Endothelial cell of umbilical vein (primary cell): ENCODE measurements around the gene VPS45. TPM values are rescaled to one million over a fixed set of nuclear protein-coding genes. Genes with fewer than 3 reads are reported as not detected.

Experiments used
- BruUV-seq: library from RNA; stranded (reverse); fragments of 400-500 nt; replicated peaks from 2 replicates; lab custom pipeline; 2021; lab: Mats Ljungman, UMichigan
- CTCF ChIA-PET: fragments of 300-600, 350-600 bp; sonication (Branson Sonifier 250); formaldehyde crosslinking; loops from one replicate; lab custom pipeline; 2021; ENCODE audit warnings: antibody characterized with exemption, inconsistent platforms; lab: Charles Lee
- POLR2A ChIA-PET: fragments of 300-600, 350-600 bp; sonication (Branson Sonifier 250); formaldehyde crosslinking; loops from one replicate; lab custom pipeline; 2021; ENCODE audit warnings: antibody characterized with exemption, inconsistent platforms; lab: Charles Lee
- DNase-seq: peaks from one replicate; pipeline ENCODE4 v3.0.0-alpha.2; 2011; ENCODE audit warnings: low read depth, low spot score
- FAIRE-seq: peaks from 2 replicates; lab custom pipeline; 2011; peaks lifted over from hg19 to GRCh38; lab: Jason Lieb, UNC
- H2AFZ ChIP-seq: 2 replicates; pipeline ENCODE4 v1.6.0; 2012; ENCODE audit warnings: low read depth, low read length, control low read depth, inconsistent platforms
- H3K27ac ChIP-seq: 2 replicates; pipeline ENCODE4 v1.5.1; 2011; ENCODE audit warnings: low read depth, mild to moderate bottlenecking, control low read depth, low read length, moderate library complexity; ENCODE audit not compliant: insufficient read depth
- H3K27me3 ChIP-seq, 2 experiments: 2 replicates each; pipeline versions ENCODE4 v1.6.0 to v1.6.1; 2011; ENCODE audit warnings: low read length in 2 of 2, mixed read lengths in 1 of 2; ENCODE audit not compliant: control insufficient read depth in 2 of 2, insufficient read depth in 2 of 2
- H3K36me3 ChIP-seq, 2 experiments: 2 replicates in 1 of 2; 3 replicates in 1 of 2; pipeline ENCODE4 v1.5.1; 2011; ENCODE audit warnings: low read length in 2 of 2, mild to moderate bottlenecking in 1 of 2, moderate library complexity in 1 of 2; ENCODE audit not compliant: control insufficient read depth in 2 of 2, insufficient read depth in 2 of 2; ENCODE audit errors: extremely low read depth in 1 of 2
- H3K4me1 ChIP-seq: 3 replicates; pipeline ENCODE4 v1.5.1; 2011; ENCODE audit warnings: mild to moderate bottlenecking, low read length; ENCODE audit not compliant: control insufficient read depth, insufficient read depth; ENCODE audit errors: extremely low read depth
- H3K4me2 ChIP-seq: 2 replicates; pipeline ENCODE4 v1.6.1; 2011; ENCODE audit warnings: low read length, control low read depth, mixed read lengths; ENCODE audit not compliant: insufficient read depth
- H3K4me3 ChIP-seq, 3 experiments: fragments of 200-600 bp in 1 of 3; sonication (generic), shearing (Covaris generic) in 1 of 3; replicated peaks in 1 of 3; 2 replicates each; pipeline ENCODE4 v1.5.1; 2011 to 2016; ENCODE audit warnings: control low read depth in 3 of 3, low read length in 3 of 3, mild to moderate bottlenecking in 2 of 3, inconsistent platforms in 1 of 3, low read depth in 1 of 3, moderate library complexity in 1 of 3; ENCODE audit not compliant: insufficient read depth in 1 of 3
- H3K79me2 ChIP-seq: 2 replicates; pipeline ENCODE4 v1.6.0; 2012; ENCODE audit warnings: low read length, inconsistent platforms; ENCODE audit not compliant: control insufficient read depth, insufficient read depth
- H3K9ac ChIP-seq: replicated peaks from 2 replicates; pipeline ENCODE3; 2011; ENCODE audit warnings: low read length, control low read depth; ENCODE audit not compliant: insufficient read depth; ENCODE audit errors: extremely low read depth
- H3K9me1 ChIP-seq: replicated peaks from 3 replicates; pipeline ENCODE4 v1.6.0; 2011; ENCODE audit warnings: mild to moderate bottlenecking, low read length; ENCODE audit not compliant: control insufficient read depth, insufficient read depth; ENCODE audit errors: extremely low read depth
- H3K9me3 ChIP-seq: replicated peaks from 2 replicates; pipeline ENCODE4 v1.5.1; 2012; ENCODE audit warnings: low read length, inconsistent platforms; ENCODE audit not compliant: control insufficient read depth, insufficient read depth
- H4K20me1 ChIP-seq: replicated peaks from 2 replicates; pipeline ENCODE3; 2011; ENCODE audit warnings: mild to moderate bottlenecking, low read length; ENCODE audit not compliant: control insufficient read depth, insufficient read depth; ENCODE audit errors: extremely low read depth
- EZH2 ChIP-seq: IDR thresholded peaks from 2 replicates; pipeline ENCODE4 v1.6.1; 2012; ENCODE audit warnings: borderline replicate concordance, low read depth, mild to moderate bottlenecking, moderate library complexity, low read length, inconsistent platforms; ENCODE audit not compliant: severe bottlenecking
- FOS ChIP-seq: IDR thresholded peaks from 2 replicates; pipeline ENCODE4 v1.6.1; 2011; ENCODE audit warnings: mild to moderate bottlenecking, low read length, moderate library complexity, borderline replicate concordance; ENCODE audit not compliant: insufficient read depth
- JUN ChIP-seq: IDR thresholded peaks from 2 replicates; pipeline ENCODE4 v1.6.1; 2011; ENCODE audit warnings: borderline replicate concordance, low read depth; ENCODE audit not compliant: insufficient read length, insufficient read depth
- MYC ChIP-seq: IDR thresholded peaks from one replicate; pipeline ENCODE4 v1.6.1; 2011; ENCODE audit warnings: mild to moderate bottlenecking, low read depth, low read length
- POLR2A ChIP-seq: IDR thresholded peaks from 2 replicates; pipeline ENCODE4 v1.6.1; 2012; ENCODE audit warnings: low read depth, mild to moderate bottlenecking, control low read depth, low read length
- POLR2AphosphoS5 ChIP-seq: IDR thresholded peaks from 2 replicates; pipeline ENCODE4 v1.6.1; 2012; ENCODE audit warnings: low read depth, mild to moderate bottlenecking, control low read depth, low read length, moderate library complexity; ENCODE audit not compliant: insufficient read depth
- dilution Hi-C: fragments of 300-500 bp; cut with MboI; formaldehyde crosslinking; loops from one replicate; pipeline ENCODE4 v1.15.0; 2019; ENCODE audit warnings: low sequenced_read_pairs; ENCODE audit not compliant: extremely low pct_ligation_motif_present
- intact Hi-C: fragments of 100-400 bp; cut with micrococcal nuclease; formaldehyde crosslinking; loops from one replicate; pipeline ENCODE4 v1.10.0; 2022
- polyA plus RNA-seq, 4 experiments: library from polyadenylated mRNA; depleted of rRNA in 3 of 4; stranded (reverse) in 3 of 4; unstranded in 1 of 4; fragments of >200 nt; gene quantifications; 2 replicates each; pipeline versions ENCODE4 v1.2.1 to v1.2.3, GENCODE V29; 2011 to 2012; ENCODE audit warnings: missing spikeins in 1 of 4
- total RNA-seq: library from RNA; stranded (reverse); gene quantifications from 2 replicates; pipeline ENCODE4 v1.2.3, GENCODE V29; 2021
- TF ChIP-seq, protein P1 (sequence below), 2 donors: IDR thresholded peaks; 1 replicate in 1 of 2; 2 replicates in 1 of 2; pipeline ENCODE4 v1.5.1; 2011; ENCODE audit warnings: low read length in 2 of 2, mild to moderate bottlenecking in 2 of 2, moderate library complexity in 2 of 2, control low read depth in 1 of 2, inconsistent platforms in 1 of 2, low read depth in 1 of 2; ENCODE audit not compliant: insufficient read depth in 1 of 2; ENCODE audit errors: extremely low read depth in 1 of 2
- TF ChIP-seq, protein P2 (sequence below): IDR thresholded peaks from 2 replicates; pipeline ENCODE4 v1.6.1; 2011; ENCODE audit not compliant: insufficient read depth, insufficient read length

Gene VPS45
- total and polyA plus RNA-seq, 2 donors (not counting 3 experiments of a cell fraction or from before 2014, with no cell fraction given), result 24.8 to 43.7 TPM

DNA sequence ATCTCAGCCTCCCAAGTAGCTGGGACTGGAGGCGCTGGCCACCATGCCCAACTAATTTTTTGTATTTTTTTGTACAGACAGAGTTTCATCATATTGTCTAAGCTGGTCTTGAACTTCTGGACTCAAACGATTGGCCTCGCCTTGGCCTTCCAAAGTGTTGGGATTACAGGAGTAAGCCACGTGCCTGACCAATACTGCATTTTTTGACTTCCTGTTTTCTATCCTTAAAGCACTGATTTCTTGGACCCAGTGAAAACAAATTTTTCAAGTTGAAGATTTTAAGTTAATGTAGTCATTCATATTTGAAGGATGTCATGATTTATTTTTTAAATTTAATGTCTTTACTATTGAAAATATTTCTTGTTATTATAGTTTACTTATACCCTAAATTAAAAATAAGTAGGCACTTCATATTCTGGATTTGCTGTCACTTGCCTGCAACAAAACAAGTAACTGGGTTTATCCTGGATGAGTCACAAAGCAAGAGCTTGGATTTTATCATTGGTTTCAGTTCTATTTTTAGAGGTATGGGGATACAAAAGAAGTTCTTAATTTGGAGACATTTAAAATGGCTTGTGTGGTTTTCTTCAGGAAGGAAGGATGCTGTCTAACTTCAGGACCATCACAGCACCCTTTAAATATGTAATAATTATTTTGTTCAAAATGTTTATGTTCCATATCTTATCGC is 2.2 kb upstream of the VPS45 start:
- no peak for DNase-seq
- H3K9ac ChIP-seq, result peak overlapping the region; percentile 78
- no peaks in the 10 kb centered on the region for H3K9me3 ChIP-seq
- H3K36me3 ChIP-seq, result peaks cover 0 to 3% of the 10 kb centered on the region in 2 experiments
- no peak for FAIRE-seq
- dilution Hi-C loops, result no loop called here
- intact Hi-C loops, result no loop called here
- no peak overlapping the region for H3K27ac ChIP-seq
- ChIA-PET CTCF (interaction anchor here (0.6 to 3.9 kb wide), 6 partner anchors 15 to 122 kb away, joined by 3 to 18 read pairs (median 4); no protein-coding TSS in a partner anchor), POLR2A (interaction anchor here (0.7 kb wide), 1 partner anchor 885 kb away, joined by 4 read pairs; no protein-coding TSS in a partner anchor)
- H2AFZ ChIP-seq, result no peak overlapping the region
- H3K4me2 ChIP-seq, result peak overlapping the region; percentile 97
- H3K4me3 ChIP-seq, result no peak overlapping the region
- no peaks in the 10 kb centered on the region for H3K27me3 ChIP-seq
- no TSS peak for BruUV-seq
- no peaks in the 10 kb centered on the region for H3K9me1 ChIP-seq
- TF ChIP-seq, protein P1, sequence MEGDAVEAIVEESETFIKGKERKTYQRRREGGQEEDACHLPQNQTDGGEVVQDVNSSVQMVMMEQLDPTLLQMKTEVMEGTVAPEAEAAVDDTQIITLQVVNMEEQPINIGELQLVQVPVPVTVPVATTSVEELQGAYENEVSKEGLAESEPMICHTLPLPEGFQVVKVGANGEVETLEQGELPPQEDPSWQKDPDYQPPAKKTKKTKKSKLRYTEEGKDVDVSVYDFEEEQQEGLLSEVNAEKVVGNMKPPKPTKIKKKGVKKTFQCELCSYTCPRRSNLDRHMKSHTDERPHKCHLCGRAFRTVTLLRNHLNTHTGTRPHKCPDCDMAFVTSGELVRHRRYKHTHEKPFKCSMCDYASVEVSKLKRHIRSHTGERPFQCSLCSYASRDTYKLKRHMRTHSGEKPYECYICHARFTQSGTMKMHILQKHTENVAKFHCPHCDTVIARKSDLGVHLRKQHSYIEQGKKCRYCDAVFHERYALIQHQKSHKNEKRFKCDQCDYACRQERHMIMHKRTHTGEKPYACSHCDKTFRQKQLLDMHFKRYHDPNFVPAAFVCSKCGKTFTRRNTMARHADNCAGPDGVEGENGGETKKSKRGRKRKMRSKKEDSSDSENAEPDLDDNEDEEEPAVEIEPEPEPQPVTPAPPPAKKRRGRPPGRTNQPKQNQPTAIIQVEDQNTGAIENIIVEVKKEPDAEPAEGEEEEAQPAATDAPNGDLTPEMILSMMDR (IDR thresholded peaks at IDR 0.05; ENCODE audit: extremely low read depth in 1 of 2, insufficient read depth in 1 of 2, low read depth in 1 of 2, low read length in 2 of 2), result no peak
- peak; percentile 53 for TF ChIP-seq FOS
- peaks cover 24% of the 10 kb centered on the region for H3K4me1 ChIP-seq
- no peaks in the 10 kb centered on the region for H4K20me1 ChIP-seq
- H3K79me2 ChIP-seq, result peaks cover 10% of the 10 kb centered on the region

DNA sequence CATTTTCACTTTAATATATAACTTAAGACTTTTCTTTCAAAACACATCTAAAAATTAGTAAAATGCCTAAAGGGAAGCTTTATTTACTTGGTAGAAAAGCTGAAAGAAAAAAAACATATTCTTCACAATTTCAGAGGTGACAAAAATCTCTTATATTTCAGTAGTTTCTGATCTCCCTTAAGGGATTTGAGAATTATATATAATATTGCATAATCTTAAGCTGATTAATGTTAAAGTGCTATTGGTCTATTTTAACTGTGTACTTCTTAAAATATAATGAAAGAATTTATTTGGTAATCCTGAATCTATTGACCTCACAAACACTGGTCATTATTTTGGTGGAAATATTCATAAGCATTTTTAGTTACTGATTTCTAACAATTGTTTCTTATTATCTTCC is 1.2 kb upstream of the VPS45 start:
- intact Hi-C loops, result no loop called here
- no peaks in the 10 kb centered on the region for H4K20me1 ChIP-seq
- H3K27me3 ChIP-seq, result no peaks in the 10 kb centered on the region
- peaks cover 24% of the 10 kb centered on the region for H3K4me1 ChIP-seq
- CTCF ChIA-PET, result interaction anchor here (1.0 to 3.9 kb wide), 3 partner anchors 9 to 102 kb away, joined by 3 to 18 read pairs (median 4); no protein-coding TSS in a partner anchor
- H3K9me1 ChIP-seq, result no peaks in the 10 kb centered on the region
- H3K4me3 ChIP-seq, result peak overlapping the region; percentile 45 to 85 (median 72)
- dilution Hi-C loops, result no loop called here
- no TSS peak for BruUV-seq
- peak overlapping the region; percentile 78 for H3K9ac ChIP-seq
- H3K4me2 ChIP-seq, result peak overlapping the region; percentile 97
- TF ChIP-seq POLR2A, result no peak
- TF ChIP-seq POLR2AphosphoS5, result no peak
- TF ChIP-seq MYC, result no peak
- TF ChIP-seq, protein P1 (IDR thresholded peaks at IDR 0.05; ENCODE audit: extremely low read depth in 1 of 2, insufficient read depth in 1 of 2, low read depth in 1 of 2, low read length in 2 of 2), result no peak
- TF ChIP-seq JUN, result no peak
- TF ChIP-seq, protein P2, sequence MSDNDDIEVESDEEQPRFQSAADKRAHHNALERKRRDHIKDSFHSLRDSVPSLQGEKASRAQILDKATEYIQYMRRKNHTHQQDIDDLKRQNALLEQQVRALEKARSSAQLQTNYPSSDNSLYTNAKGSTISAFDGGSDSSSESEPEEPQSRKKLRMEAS, result no peak
- TF ChIP-seq EZH2, result no peak
- H3K36me3 ChIP-seq, result peaks cover 0 to 3% of the 10 kb centered on the region in 2 experiments
- H3K27ac ChIP-seq, result peak overlapping the region; percentile 53
- peaks cover 10% of the 10 kb centered on the region for H3K79me2 ChIP-seq
- FAIRE-seq (no peak), DNase-seq (no peak)
- POLR2A ChIA-PET, result no interaction called here
- peak overlapping the region; percentile 85 for H2AFZ ChIP-seq
- H3K9me3 ChIP-seq, result no peaks in the 10 kb centered on the region
